SK-N-SH (cell line): ENCODE measurements around the gene NPIPA8. TPM values are rescaled to one million over a fixed set of nuclear protein-coding genes. Genes with fewer than 3 reads are reported as not detected.

Experiments
- polyA plus RNA-seq, 3 experiments: library from polyadenylated mRNA; depleted of rRNA; stranded (reverse); fragments of >200 nt; gene quantifications; 2 replicates each; pipeline ENCODE4 v1.2.3, GENCODE V29; 2012
- small RNA-seq, 7 experiments: library from RNA; depleted of rRNA; stranded (forward); fragments of <200 nt; gene quantifications; one replicate each; pipeline ENCODE3, GENCODE V24; 2012

The NPIPA8 gene
- polyA plus RNA-seq, 1 of the 3 experiments (the other 2 are of a cell fraction), result 15.8 TPM

Small RNA genes lying within 50 kb of the gene (small RNA-seq; reads per million reads assigned to genes)
- gene AC126755.6, result 0 reads per million in 7 experiments
- 0 reads per million in 7 experiments for gene MIR6511A4
- 0 reads per million in 7 experiments for gene MIR6770-3

Other genes starting within 250 kb of the NPIPA8 start
- gene NOMO2, start 225.4 kb upstream of the NPIPA8 start, polyA plus RNA-seq (2012; rRNA removed), result 178 and 202 TPM in 2 replicates